BLaER1 (cell line): ENCODE measurements around the gene POU2F3.

Experiments
- H3K27ac ChIP-seq: shearing (Covaris generic); formaldehyde crosslinking; 2 replicates; pipeline ENCODE4 v1.8.1; 2022
- H3K27me3 ChIP-seq: shearing (Covaris generic); formaldehyde crosslinking; 2 replicates; pipeline ENCODE4 v1.8.1; 2022
- H3K36me3 ChIP-seq: shearing (Covaris generic); formaldehyde crosslinking; 2 replicates; pipeline ENCODE4 v1.8.1; 2022
- H3K4me1 ChIP-seq: shearing (Covaris generic); formaldehyde crosslinking; 2 replicates; pipeline ENCODE4 v1.8.1; 2022
- H3K4me2 ChIP-seq: shearing (Covaris generic); formaldehyde crosslinking; 2 replicates; pipeline ENCODE4 v1.8.1; 2022
- H3K4me3 ChIP-seq: shearing (Covaris generic); formaldehyde crosslinking; 2 replicates; pipeline ENCODE4 v1.8.1; 2022
- H3K9ac ChIP-seq: shearing (Covaris generic); formaldehyde crosslinking; 2 replicates; pipeline ENCODE4 v1.8.1; 2022
- H3K9me3 ChIP-seq: shearing (Covaris generic); formaldehyde crosslinking; 2 replicates; pipeline ENCODE4 v1.8.1; 2022
- H4K20me1 ChIP-seq: shearing (Covaris generic); formaldehyde crosslinking; 2 replicates; pipeline ENCODE4 v1.8.1; 2022
- Cebpa-rat ChIP-seq: shearing (Covaris generic); IDR thresholded peaks from 2 replicates; pipeline ENCODE4 v1.8.1; 2022

Gene POU2F3

GRCh38 chr11:120239713-120240640 is at the start of gene POU2F3:
Gene POU2F3, plus strand, starts transcription at chr11:120240140. Its CDS starts 204 bp downstream, at chr11:120240344.
- Histone ChIP-seq H3K27ac (no peak within 1 kb of the TSS), H3K4me2 (no peak within 1 kb of the TSS), H3K9ac (no peak within 1 kb of the TSS), H3K27me3 (peaks cover 33% of the 10 kb centered on the region), H3K4me3 (no peak within 1 kb of the TSS), H4K20me1 (peaks cover 6% of the 10 kb centered on the region; the same call in 1 of the 2 replicates), H3K4me1 (peaks cover 20% of the 10 kb centered on the region), H3K9me3 (no peaks in the 10 kb centered on the region), H3K36me3 (no peaks in the 10 kb centered on the region)
- no peak for TF ChIP-seq Cebpa-rat

GRCh38 chr11:120191058-120191457 is 48.9 kb upstream of the POU2F3 start:
- Histone ChIP-seq H3K9me3 (no peaks in the 10 kb centered on the region), H3K4me1 (peaks cover 24% of the 10 kb centered on the region), H3K27ac (no peak overlapping the region), H3K36me3 (no peaks in the 10 kb centered on the region), H3K9ac (no peak overlapping the region), H4K20me1 (no peaks in the 10 kb centered on the region), H3K4me2 (no peak overlapping the region), H3K27me3 (no peaks in the 10 kb centered on the region), H3K4me3 (no peak overlapping the region)
- TF ChIP-seq Cebpa-rat: no peak

- Histone ChIP-seq H3K4me1 (peaks cover 11% of the 10 kb centered on the region; the same call in 1 of the 2 replicates), H3K9ac (no peak overlapping the region), H3K27me3 (peaks cover 5% of the 10 kb centered on the region; the same call in 1 of the 2 replicates), H3K4me3 (no peak overlapping the region), H3K4me2 (no peak overlapping the region), H4K20me1 (no peaks in the 10 kb centered on the region), H3K9me3 (no peaks in the 10 kb centered on the region), H3K27ac (no peak overlapping the region), H3K36me3 (no peaks in the 10 kb centered on the region)
- no peak for TF ChIP-seq Cebpa-rat
Measured at GRCh38 chr11:120192831-120193625, 46.9 kb upstream of the POU2F3 start.

- Histone ChIP-seq H3K9me3 (no peaks in the 10 kb centered on the region), H3K4me3 (no peak overlapping the region), H3K27me3 (peaks cover 5% of the 10 kb centered on the region; the same call in 1 of the 2 replicates)
Measured at GRCh38 chr11:120194166-120194565, 45.8 kb upstream of the POU2F3 start.

GRCh38 chr11:120195601-120196320 is 44.2 kb upstream of the POU2F3 start:
- H3K4me1 ChIP-seq: peaks cover 16% of the 10 kb centered on the region; the same call in 1 of the 2 replicates
- no peak for TF ChIP-seq Cebpa-rat
- H3K27ac ChIP-seq: no peak overlapping the region
- H3K4me3 ChIP-seq: no peak overlapping the region
- peaks cover 5% of the 10 kb centered on the region; the same call in 1 of the 2 replicates for H3K27me3 ChIP-seq
- no peak overlapping the region for H3K9ac ChIP-seq
- H3K36me3 ChIP-seq: no peaks in the 10 kb centered on the region
- H3K4me2 ChIP-seq: peak overlapping the region; percentile 13
- H4K20me1 ChIP-seq: no peaks in the 10 kb centered on the region
- H3K9me3 ChIP-seq: no peaks in the 10 kb centered on the region

More at GRCh38 chr11:120194166-120194565, 45.8 kb upstream of the POU2F3 start:
- Histone ChIP-seq H3K9ac (no peak overlapping the region), H3K4me1 (peaks cover 11% of the 10 kb centered on the region; the same call in 1 of the 2 replicates), H3K36me3 (no peaks in the 10 kb centered on the region), H4K20me1 (no peaks in the 10 kb centered on the region), H3K4me2 (no peak overlapping the region), H3K27ac (no peak overlapping the region)
- no peak for TF ChIP-seq Cebpa-rat

- H3K4me3 ChIP-seq: no peak overlapping the region
- H3K4me2 ChIP-seq: no peak overlapping the region
- H3K9ac ChIP-seq: no peak overlapping the region
- no peak overlapping the region for H3K27ac ChIP-seq
- no peak for TF ChIP-seq Cebpa-rat
- H3K9me3 ChIP-seq: no peaks in the 10 kb centered on the region
- peaks cover 5% of the 10 kb centered on the region; the same call in 1 of the 2 replicates for H3K27me3 ChIP-seq
- no peaks in the 10 kb centered on the region for H4K20me1 ChIP-seq
- H3K36me3 ChIP-seq: no peaks in the 10 kb centered on the region
- H3K4me1 ChIP-seq: peaks cover 13% of the 10 kb centered on the region; the same call in 1 of the 2 replicates
Measured at GRCh38 chr11:120196826-120197225, 43.1 kb upstream of the POU2F3 start.

- Histone ChIP-seq H3K4me2 (no peak overlapping the region), H3K4me1 (peaks cover 17% of the 10 kb centered on the region; the same call in 1 of the 2 replicates), H3K27me3 (peaks cover 5% of the 10 kb centered on the region; the same call in 1 of the 2 replicates), H3K9ac (no peak overlapping the region), H3K27ac (no peak overlapping the region), H3K36me3 (no peaks in the 10 kb centered on the region), H4K20me1 (no peaks in the 10 kb centered on the region), H3K4me3 (no peak overlapping the region), H3K9me3 (no peaks in the 10 kb centered on the region)
- TF ChIP-seq Cebpa-rat: no peak
Measured at GRCh38 chr11:120197251-120197891, 42.6 kb upstream of the POU2F3 start.

- no peak for TF ChIP-seq Cebpa-rat
- Histone ChIP-seq H3K4me1 (peaks cover 18% of the 10 kb centered on the region; the same call in 1 of the 2 replicates), H3K9ac (no peak overlapping the region), H3K27ac (no peak overlapping the region), H3K9me3 (no peaks in the 10 kb centered on the region), H3K36me3 (no peaks in the 10 kb centered on the region), H3K27me3 (peaks cover 5% of the 10 kb centered on the region; the same call in 1 of the 2 replicates), H4K20me1 (no peaks in the 10 kb centered on the region), H3K4me2 (no peak overlapping the region), H3K4me3 (no peak overlapping the region)
Measured at GRCh38 chr11:120197977-120198376, 42.0 kb upstream of the POU2F3 start.

- no peak overlapping the region for H3K27ac ChIP-seq
- H3K4me3 ChIP-seq: no peak overlapping the region
- peaks cover 5% of the 10 kb centered on the region; the same call in 1 of the 2 replicates for H3K27me3 ChIP-seq
- H3K36me3 ChIP-seq: no peaks in the 10 kb centered on the region
- H3K4me2 ChIP-seq: no peak overlapping the region
- H3K9me3 ChIP-seq: no peaks in the 10 kb centered on the region
- no peak for TF ChIP-seq Cebpa-rat
- no peak overlapping the region for H3K9ac ChIP-seq
- H3K4me1 ChIP-seq: peaks cover 18% of the 10 kb centered on the region; the same call in 1 of the 2 replicates
- no peaks in the 10 kb centered on the region for H4K20me1 ChIP-seq
Measured at GRCh38 chr11:120198403-120198786, 41.5 kb upstream of the POU2F3 start.
